GM21723 (cell line): ENCODE results near the gene PPP1R37.
"Not testable (repeated sequence)": the region's sequence is repeated elsewhere in the genome, so short reads cannot be mapped to it uniquely, and the experiment has no call there.

Source experiments
- ATAC-seq: cut with Tn5 transposase; IDR thresholded peaks from one replicate; pipeline ENCODE4 v1.9.1; 2021; ENCODE audit warnings: mild to moderate bottlenecking, moderate library complexity; ENCODE audit not compliant: unreplicated experiment

PPP1R37 gene

DNA sequence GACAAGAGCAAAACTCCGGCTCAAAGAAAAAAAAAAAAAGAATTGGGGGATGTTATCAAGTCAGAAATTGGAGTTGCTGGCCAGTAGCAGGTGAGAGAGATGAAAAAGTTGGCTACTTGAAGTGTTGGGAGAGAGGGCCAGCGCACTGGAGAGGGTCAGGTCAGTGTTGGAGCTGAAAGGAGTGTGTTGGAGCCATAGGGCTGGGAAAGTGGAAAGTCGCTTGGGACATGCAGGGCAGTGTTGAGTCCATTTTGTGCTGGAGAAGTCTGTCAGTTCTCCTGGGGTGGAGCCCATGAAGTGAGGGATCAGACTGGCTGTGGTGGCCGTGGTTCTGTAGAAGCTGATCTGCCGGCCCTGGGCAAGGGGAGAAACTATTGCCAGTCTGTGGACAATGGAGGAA, 1.7 kb downstream of the PPP1R37 start:
- no peak for ATAC-seq

DNA sequence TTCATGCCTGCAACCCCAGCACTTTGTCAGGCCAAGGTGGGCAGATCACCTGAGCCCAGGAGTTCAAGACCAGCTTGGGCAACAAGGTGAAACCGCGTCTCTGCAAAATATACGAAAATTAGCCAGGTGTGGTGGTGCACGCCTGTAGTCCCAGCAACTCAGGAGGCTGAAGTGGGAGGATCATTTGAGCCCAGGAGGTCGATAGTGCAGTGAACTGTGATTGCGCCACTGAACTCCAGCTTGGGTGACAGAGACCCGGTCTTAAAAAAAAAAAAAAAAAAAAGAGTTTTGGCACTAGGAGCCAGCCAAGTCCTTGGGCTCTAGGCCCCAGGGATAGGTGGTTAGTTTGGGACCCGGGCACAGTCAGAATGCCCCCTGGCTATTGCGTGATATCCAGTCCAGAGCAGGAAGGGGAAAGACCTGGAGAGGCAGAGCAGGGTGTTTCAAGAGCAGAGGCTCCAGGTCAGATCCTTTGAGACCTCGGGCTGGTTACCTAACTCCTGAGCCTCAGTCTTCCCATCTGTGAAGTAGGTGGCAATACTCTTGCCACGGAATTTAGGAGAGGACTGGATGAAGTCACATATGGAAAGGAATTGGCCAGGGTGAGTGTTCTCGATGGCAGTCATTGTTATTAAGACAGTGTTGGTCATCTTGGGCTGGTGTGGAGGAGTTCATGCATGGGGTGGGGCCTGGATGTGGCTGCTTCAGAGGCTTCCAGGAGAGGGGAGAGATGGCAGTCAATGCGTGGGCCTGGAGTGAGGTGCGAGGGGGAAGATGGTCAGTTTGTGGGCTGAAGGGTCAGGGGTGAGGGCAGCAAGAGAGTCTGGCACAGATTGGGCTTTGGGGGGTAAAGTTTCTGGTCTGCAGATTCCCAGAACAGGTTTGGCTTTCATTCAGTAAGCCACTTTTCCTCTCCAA, 2.8 kb downstream of the PPP1R37 start:
- no peak for ATAC-seq

DNA sequence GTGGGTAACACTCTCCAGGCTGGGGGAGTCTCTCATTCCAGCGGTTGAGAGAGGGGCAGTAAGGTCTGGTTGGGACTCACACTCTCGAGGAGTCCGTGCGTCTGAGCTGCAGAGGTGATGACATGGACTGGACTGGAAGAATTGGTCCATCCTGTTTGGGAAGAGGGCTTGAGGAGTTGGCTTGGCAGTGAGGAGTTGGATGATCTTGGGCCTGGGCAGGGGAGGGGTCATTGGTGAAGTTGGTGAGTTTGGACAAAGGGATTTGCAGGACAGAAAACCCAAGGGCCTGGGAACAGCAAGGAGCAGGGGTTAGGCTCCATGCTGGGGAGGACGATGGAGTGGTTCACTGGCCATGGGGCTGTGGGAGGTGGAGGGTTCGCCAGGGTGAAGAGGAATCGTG, 3.7 kb downstream of the PPP1R37 start:
- ATAC-seq: no peak

DNA sequence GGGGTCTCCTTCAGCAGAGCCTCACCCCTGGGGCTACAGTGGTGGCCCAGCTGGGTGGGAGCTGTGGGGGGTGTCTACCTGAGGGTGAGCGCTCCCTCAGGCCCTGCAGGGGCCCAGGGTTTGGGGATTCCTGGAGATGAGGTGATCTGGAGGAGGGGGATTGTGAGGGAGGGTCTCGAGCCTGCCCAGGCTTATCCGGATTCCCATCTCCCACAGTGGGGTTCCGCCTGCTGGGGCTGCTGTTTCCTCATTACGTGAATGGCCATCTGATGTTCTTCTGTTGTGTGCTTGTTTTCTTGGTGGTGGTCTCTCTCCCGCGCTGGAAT, 4.4 kb downstream of the PPP1R37 start:
- no peak for ATAC-seq

DNA sequence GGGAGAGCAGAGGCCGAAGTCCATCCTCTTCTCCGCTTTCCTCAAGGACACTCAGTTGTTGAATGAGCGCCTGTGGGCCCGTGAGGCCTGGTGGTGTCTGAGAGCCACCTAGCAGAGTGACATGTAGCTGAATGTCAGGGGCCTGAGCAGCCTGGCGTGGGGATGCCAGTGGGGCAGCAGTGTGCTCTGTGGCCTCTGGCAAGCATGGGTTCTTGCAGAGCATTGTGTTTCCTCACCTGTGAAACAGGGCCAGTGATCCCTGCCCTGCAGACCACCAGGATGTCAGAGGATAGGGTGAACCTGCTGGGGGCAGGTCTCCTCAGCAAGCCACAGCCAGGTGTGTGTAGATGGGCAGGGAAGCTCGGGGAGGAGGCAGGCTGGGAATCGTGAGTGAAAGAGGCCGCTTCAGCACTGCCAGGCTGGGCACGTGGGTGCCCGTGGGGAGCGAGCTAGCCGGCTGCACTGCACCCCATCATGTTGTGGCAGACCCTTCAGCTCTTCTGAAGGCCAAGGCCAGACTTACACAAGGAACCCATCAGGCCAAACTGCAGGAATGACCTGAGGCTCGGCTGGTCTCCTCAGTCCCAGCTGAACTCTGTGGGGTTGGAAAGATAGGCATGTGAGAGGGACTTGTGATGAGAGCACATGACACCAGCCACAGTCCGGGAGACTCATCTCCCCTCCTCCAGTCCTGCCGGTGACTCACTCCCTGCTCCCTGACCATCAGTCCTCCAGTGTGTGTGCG, 5.0 kb downstream of the PPP1R37 start:
- ATAC-seq: no peak

DNA sequence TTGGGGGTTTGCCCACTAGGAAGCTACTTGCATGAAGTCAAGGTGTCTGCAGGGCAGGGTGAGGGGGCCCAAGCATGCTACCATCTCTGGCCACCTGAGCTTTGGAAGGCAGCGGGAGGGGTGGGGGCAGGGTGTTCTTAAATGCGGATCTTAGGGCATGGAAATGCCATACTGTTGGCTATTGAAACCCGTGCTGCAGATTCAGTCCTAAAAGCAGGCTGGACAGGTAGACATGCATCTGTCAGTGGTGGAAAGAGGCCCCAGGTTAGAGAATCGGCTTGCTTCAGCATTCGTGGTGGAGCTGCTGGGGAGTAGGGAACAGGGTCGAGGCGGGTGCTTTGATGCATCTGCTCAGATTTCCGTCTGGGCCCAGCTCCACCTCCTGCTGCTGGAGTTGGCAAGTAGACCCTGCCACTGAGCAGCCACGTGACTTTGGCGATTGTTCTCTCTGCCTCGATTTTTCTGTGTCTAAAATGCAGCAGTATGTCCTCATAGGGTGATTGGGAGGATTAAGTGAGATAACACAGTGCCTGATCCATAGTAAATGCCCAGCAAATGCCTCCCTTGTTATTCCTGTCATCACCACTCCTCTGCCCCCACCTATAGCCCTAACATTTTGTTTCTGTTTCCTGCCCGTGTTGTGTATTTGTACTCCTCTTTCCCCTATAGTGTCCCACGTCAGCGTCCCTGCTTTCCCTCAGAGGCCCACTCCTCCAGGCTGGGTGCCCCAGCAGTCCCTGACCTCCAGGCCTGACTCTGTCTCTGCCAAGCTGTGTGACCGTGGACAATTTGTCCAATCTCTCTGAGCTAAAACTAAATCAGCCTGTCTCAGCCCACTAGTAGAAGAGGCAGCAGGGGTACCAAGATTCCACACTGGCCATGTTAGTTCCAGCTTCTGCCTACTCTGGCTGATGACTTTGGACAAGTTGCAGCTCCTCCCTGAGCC, 5.8 kb downstream of the PPP1R37 start:
- ATAC-seq: no peak

DNA sequence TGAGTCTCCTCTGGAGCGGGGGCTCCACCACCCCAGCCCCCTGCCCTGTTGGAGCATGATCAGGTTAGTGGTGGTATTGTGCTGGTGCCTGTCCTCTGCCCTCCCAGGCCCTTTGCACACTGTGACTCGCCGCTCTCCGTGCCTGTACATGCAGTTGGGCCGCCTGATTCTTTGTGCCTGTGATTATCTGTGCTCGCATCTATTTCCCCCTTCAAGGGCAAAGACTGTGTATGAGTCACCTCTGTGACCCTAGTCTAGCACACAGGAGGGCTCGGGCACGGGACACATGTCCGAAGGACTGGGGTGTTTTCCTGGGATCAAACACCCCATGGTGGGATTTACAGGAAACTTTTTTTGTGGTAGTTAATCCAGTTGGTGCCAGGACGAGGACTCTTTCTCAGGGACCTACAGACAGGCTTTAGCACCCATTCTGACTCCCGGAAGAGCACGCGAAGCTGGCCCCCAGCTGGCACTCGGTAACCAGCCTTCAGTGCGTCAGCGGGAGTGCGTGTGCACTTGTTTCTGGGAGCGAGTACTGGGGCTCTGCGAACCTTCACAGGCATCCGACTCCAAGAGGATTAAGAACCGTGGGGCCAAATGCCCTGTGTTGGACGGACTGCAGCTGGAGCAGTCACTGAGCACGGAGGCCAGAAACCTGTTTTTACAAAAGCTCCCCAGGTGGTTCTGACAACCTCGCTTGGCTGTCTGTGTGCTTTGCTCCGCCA, 6.7 kb downstream of the PPP1R37 start:
- ATAC-seq: no peak

DNA sequence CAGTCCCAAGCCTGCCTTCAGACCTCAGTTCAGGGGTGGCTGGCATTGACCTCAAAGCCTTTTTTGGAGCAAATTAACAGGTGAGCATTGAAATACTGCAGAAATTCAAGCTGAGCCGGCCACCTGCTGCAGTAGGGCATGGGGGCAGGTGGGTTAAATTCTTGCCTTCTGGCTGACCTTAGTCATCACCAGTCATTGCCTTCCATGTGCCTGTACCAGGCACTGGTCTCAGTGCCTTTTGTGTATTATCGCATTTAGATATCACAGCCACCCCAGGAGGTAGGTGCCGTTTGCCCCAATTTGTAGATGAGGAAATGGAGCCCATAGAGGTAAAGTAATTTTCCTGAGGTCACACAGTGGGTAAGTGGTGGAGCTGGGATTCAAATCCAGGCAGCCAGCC, 7.2 kb downstream of the PPP1R37 start:
- no peak for ATAC-seq

DNA sequence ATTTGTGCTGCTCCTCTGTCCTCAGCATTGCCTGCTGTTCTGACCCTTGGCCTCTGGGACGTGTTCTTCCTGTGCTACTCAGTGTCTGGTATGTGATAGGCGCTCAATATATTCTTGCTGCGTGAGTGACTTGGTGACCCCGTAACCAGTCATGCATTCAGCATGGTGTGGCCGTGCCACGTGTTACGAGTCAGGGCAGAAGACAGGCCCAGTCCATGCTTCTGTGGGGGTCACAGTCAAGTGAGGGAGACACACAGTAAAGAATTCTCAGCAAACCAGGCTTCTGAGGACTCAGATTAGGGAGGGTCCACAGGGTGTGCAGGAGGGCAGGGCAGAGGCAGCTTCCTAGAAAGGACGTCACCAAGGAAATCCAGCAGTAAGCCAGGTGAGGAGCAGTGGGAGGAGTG, 7.9 kb downstream of the PPP1R37 start:
- ATAC-seq: no peak

DNA sequence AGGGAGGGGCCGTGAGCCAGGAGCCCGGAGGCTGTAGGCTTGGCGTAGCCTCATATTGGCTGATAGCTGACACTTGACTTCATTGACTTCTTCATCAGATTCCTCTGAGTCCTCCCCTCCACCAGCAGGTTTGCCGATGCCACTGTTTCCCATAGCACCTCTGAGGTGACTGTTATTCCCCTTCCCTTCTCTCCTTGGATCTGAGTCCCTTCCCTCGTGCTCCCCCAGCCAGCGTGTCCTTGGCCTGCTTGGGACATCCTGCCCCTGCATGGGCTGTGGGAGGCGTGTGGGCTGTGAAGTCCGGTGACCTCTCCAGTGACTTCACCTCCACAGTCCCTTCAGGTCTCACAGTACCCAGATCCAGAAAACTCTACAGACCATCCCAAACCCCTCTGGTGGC, 8.8 kb downstream of the PPP1R37 start:
- no peak for ATAC-seq

DNA sequence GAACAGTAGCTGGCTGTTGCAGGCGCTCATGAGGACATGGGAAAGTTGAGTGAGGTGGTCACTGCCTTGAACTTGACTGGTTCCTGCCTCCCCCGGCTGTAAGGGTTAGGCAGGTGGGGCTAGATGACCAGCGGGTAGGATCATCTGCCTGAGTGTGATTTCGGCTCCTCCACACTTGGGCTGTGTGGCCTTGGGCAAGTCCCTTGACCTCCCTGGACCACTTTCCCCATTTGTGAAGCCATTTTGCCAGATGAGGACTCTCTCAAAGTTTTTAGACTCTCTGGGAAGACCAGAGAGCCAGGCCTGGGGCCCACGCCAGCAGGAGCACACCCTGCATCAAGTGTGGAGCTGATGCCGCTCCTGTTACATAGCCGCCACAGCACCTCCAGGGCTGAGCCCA, 9.5 kb downstream of the PPP1R37 start:
- ATAC-seq: no peak

DNA sequence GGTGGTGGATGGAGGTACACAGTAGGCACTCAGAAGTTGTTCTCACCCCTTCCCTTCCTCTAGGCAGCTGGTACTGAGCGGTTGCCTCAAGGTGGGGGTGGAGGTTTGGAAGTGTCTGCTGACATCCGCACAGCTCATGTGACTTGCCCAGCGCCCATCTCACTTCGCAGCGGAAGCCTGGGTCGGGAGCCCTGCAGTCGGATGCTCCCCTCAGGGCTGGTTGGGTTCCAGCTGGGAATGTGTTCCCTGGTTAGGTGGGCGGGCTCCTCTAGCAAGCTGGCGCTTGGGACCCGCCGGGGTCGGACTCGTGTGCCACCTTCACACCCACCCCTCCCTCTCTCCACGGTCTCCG, 10.2 kb downstream of the PPP1R37 start:
- ATAC-seq: no peak

DNA sequence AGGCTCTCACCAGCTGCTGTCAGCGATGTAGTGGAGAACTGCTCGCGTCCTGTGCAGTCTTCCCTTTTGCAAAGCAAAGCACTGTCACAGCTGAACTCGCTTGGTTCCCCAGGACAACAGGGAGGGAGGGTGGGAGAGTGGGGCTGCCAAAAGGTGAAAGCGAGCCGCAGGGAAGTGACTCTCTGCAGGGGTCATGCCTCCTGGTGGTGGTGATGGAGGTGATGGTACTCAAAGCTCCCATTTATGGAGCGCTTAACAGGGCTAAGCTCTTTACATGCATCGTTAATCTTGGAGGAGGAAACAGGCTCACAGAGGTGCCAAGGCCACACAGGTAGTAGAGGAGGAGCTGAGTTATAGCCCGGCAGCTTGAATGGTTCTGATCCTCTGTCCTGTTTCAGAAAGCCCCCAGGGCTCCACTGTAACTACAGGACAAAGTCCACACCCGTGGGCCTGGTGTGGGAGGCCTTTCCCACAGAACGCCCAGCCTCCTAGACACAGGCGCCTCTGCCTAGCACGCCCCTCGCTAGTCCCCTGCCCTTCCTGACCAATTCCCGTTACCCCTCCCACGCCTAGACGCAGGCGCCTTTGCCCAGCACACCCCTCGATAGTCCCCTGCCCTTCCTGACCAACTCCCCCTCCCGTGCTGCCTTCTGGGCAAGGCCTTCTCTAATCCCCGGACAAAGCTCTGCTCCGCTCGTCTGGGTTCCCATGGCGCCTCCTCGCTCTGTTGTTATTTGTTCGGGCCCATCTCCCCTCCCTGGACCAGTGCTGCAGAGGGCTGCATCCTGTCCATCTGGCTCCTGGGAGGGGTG, 10.7 kb downstream of the PPP1R37 start:
- ATAC-seq: no peak

DNA sequence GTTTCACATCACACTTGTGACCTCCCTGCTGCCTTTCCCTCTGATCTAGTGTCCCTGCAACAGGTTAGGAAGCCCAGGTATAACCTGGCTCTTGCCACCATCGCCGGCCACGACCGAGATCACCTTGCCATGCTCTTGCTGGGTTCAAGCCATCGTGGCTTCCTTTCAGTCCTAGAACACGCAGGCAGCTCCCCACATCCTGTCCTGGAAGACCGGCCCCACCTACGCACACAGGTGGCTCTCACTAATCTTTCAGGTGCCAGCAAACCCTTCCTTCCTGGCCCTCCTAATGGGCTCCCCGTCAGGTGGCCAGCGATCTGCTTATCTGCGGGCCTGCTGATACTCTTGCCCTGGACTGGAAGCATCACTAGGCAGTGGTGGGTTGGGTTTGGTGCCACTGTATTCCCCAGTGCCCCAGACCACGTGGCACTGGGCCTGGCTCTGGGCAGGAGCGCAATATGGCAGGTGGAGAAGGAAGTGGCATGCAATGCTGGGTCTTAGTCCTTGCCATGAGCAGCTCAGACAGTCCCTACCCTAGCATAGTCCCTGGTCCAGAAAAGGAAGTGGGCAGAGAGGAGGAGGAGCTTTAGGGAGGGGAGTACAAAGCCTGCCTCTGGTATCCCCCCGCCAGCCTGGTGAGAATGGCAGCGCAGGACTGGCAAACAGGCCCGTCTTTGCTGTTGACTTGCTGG, 11.8 kb downstream of the PPP1R37 start:
- no peak for ATAC-seq

DNA sequence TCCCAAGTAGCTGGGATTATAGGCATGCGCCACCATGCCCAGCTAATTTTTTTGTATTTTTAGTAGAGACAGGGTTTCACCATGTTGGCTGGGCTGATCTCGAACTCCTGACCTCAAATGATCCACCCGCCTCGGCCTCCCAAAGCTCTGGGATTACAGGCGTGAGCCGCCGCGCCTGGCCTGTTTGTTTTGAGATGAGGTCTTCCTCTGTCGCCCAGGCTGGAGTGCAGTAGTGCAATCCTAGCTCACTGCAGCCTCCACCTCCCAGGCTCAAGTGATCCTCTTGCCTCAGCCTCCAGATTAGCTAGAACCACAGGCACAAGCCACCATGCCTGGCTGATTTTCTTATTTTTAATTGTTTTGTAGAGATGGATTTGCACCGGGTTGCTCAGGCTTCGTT, 13.4 kb downstream of the PPP1R37 start:
- ATAC-seq: not testable (repeated sequence)

DNA sequence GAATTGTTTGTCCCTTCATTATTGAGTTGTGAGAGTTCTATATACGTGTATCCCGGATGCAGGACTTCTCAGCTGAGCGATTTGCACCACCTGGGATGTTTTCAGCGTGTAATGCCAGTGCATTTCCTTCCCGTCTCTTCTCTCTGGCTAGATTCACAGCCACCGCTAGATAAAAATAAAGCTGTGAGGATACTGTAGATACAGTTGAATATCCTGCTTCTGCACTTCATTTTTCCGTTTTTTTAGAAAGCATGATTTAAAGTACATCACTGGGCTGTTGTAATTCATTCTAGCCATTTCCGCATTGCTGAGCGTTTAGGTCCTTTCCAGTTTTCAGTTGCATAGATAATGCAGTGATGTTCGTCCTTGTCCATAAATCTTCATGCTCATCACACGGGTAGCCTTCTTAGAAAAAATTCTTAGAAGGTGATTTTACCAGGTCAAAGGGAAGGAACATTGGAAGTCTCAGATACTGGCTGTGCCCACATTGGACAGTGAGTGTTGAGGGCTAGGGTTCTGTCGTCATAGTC, 14.7 kb downstream of the PPP1R37 start:
- no peak for ATAC-seq

DNA sequence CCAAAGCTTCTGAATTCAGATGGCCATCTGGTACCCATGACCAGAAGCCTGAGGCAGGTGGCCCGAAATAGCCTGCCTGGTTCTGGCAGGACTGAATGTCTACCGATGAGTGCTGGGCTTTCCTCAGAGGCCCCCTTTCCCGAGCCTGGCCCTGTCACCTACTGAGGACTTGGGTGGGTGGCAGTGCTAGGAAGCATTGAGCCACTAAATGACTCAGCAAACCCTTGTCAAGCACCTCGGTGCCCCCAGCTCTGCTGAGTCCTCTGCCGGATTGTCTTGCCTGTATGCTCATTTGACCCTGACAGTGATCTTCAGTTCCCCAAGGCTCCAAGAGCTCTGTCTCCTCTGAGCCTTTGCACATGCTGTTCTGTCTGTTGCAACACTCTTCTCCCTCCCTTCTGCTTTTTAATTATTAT, 17.9 kb downstream of the PPP1R37 start:
- ATAC-seq: no peak

DNA sequence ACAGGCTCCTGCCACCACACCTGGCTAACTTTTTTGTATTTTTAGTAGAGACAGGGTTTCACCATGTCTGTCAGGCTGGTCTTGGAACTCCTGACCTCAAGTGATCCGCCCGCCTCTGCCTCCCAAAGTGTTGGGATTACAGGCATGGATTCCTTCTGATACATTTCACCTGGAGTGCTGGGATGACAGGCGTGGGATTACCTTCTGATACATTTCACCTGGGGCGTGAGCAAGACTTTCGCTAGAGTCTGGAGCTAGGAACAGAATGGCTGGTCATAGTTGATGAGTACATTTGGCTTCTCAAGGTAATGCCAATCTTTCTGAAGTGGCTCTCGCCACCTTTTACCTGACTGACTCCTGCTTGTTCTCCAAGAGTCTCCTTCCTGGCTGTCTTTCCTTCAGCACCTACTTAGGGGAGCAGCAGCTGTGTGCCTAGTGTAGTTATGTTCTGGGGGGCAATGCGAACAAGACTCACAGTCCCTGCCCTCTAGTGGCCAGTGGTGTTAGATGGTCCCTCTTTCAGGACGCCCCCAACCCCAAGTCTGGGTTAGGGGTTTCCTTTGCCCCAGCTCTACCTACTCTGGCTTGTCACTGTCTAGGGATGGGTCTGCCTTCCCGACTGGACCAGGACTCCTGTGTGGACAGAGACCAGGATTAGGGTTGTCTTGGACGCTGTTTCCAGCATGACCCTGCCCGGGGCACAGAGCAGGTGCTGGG, 19.3 kb downstream of the PPP1R37 start:
- no peak for ATAC-seq
